HepG2 (cell line): ENCODE data around the gene HECTD1. TPM values are rescaled to one million over a fixed set of nuclear protein-coding genes. Genes with fewer than 3 reads are reported as not detected.

Experiments used
- ELF4 ChIP-seq: sonication (generic); formaldehyde crosslinking; IDR thresholded peaks from 2 replicates; pipeline ENCODE4 v1.5.0; 2020; ENCODE audit warnings: missing genetic modification reagents, mild to moderate bottlenecking, moderate library complexity, borderline replicate concordance
- EP300 ChIP-seq, 3 experiments: sonication (generic) in 1 of 3; formaldehyde crosslinking in 1 of 3; IDR thresholded peaks; 2 replicates each; pipeline versions ENCODE4 v1.5.1 to v1.6.1; 2011 to 2020; ENCODE audit warnings: low read depth in 2 of 3, low read length in 2 of 3, borderline replicate concordance in 1 of 3, improper control_type of control experiment in 1 of 3, mild to moderate bottlenecking in 1 of 3, missing genetic modification reagents in 1 of 3, moderate library complexity in 1 of 3
- ESRRA ChIP-seq: sonication (generic); formaldehyde crosslinking; IDR thresholded peaks from 2 replicates; pipeline ENCODE4 v1.5.1; 2020; ENCODE audit warnings: mild to moderate bottlenecking, low read depth, missing genetic modification reagents
- ETV6 ChIP-seq: sonication (generic); formaldehyde crosslinking; conservative IDR thresholded peaks from 2 replicates; pipeline ENCODE4 v1.4.0; 2020; ENCODE audit warnings: missing genetic modification reagents
- FOXA3 ChIP-seq: IDR thresholded peaks from 2 replicates; pipeline ENCODE4 v1.6.1; 2016; ENCODE audit warnings: missing genetic modification reagents, missing compliant biosample characterization
- FOXP1 ChIP-seq, 2 experiments: fragments of 450-650 bp in 1 of 2; IDR thresholded peaks; 2 replicates each; pipeline ENCODE4 v1.6.1; 2017 to 2018; ENCODE audit warnings: antibody characterized with exemption in 1 of 2
- HDAC6 ChIP-seq: fragments of 200-600 bp; sonication (generic); IDR thresholded peaks from 2 replicates; pipeline ENCODE4 v1.7.0; 2017; ENCODE audit warnings: mild to moderate bottlenecking, antibody characterized with exemption, low read length, low read depth
- HMG20A ChIP-seq: IDR thresholded peaks from 2 replicates; pipeline ENCODE4 v1.6.1; 2016; ENCODE audit warnings: borderline replicate concordance
- KLF13 ChIP-seq: sonication (generic); formaldehyde crosslinking; IDR thresholded peaks from 2 replicates; pipeline ENCODE4 v1.4.0; 2020; ENCODE audit warnings: mild to moderate bottlenecking, missing genetic modification reagents
- MATR3 ChIP-seq: sonication (generic); formaldehyde crosslinking; IDR thresholded peaks from 2 replicates; pipeline ENCODE4 v1.4.0; 2020; ENCODE audit warnings: missing genetic modification reagents
- NR2F6 ChIP-seq, 2 experiments: IDR thresholded peaks; 2 replicates each; pipeline ENCODE4 v1.6.1; 2016; ENCODE audit warnings: antibody characterized with exemption in 1 of 2, mild to moderate bottlenecking in 1 of 2
- RARA ChIP-seq: IDR thresholded peaks from 2 replicates; pipeline ENCODE4 v1.6.1; 2016; ENCODE audit warnings: missing genetic modification reagents, missing compliant biosample characterization
- SOX5 ChIP-seq: IDR thresholded peaks from 2 replicates; pipeline ENCODE4 v1.6.1; 2016; ENCODE audit warnings: borderline replicate concordance
- SOX6 ChIP-seq, 2 experiments: fragments of 450-650 bp in 1 of 2; sonication (generic) in 1 of 2; formaldehyde crosslinking in 1 of 2; IDR thresholded peaks; 2 replicates each; pipeline versions ENCODE4 v1.4.0 to v1.6.1; 2017 to 2020; ENCODE audit warnings: antibody characterized with exemption in 1 of 2, mild to moderate bottlenecking in 1 of 2, missing genetic modification reagents in 1 of 2
- TRIM24 ChIP-seq: sonication (generic); formaldehyde crosslinking; IDR thresholded peaks from 2 replicates; pipeline ENCODE4 v1.8.0; 2022; ENCODE audit warnings: mild to moderate bottlenecking, missing genetic modification reagents
- ZMYM2 ChIP-seq: sonication (generic); formaldehyde crosslinking; IDR thresholded peaks from 2 replicates; pipeline ENCODE4 v1.8.0; 2022; ENCODE audit warnings: mild to moderate bottlenecking, missing genetic modification reagents
- ZNF367 ChIP-seq: sonication (generic); formaldehyde crosslinking; IDR thresholded peaks from 2 replicates; pipeline ENCODE4 v1.4.0; 2020; ENCODE audit warnings: missing genetic modification reagents, borderline replicate concordance
- ZNF563 ChIP-seq: sonication (generic); formaldehyde crosslinking; IDR thresholded peaks from 2 replicates; pipeline ENCODE4 v1.8.0; 2022; ENCODE audit warnings: mild to moderate bottlenecking, moderate library complexity, missing genetic modification reagents
- polyA plus RNA-seq, 8 experiments: library from polyadenylated mRNA; depleted of rRNA in 3 of 8; stranded (reverse) in 7 of 8; unstranded in 1 of 8; fragments of >200 nt; fragmentation: Illumina TruSeq in 4 of 8; extraction: Trizol in 4 of 8; gene quantifications; 2 replicates each; pipeline versions ENCODE4 v1.2.1 to v1.2.3, GENCODE V29; 2011 to 2016; ENCODE audit warnings: low read depth in 4 of 8, missing spikeins in 1 of 8, mixed read lengths in 1 of 8; ENCODE audit not compliant: insufficient read depth in 1 of 8
- total RNA-seq, 5 experiments: library from RNA; depleted of rRNA; stranded (reverse); fragments of >200 nt; fragmentation: Illumina TruSeq; extraction: Trizol; gene quantifications; 2 replicates each; pipeline ENCODE4 v1.2.3, GENCODE V29; 2016; ENCODE audit warnings: low read depth in 1 of 5
- TF ChIP-seq, protein P1 (sequence below): sonication (generic); formaldehyde crosslinking; IDR thresholded peaks from 2 replicates; pipeline ENCODE4 v1.4.0; 2020; ENCODE audit warnings: mild to moderate bottlenecking, missing genetic modification reagents
- TF ChIP-seq, protein P2 (sequence below), 2 experiments: fragments of 450-650 bp in 1 of 2; sonication (generic) in 1 of 2; formaldehyde crosslinking; IDR thresholded peaks; 2 replicates each; pipeline versions ENCODE4 v1.5.0 to v1.8.0; 2020 to 2022; ENCODE audit warnings: mild to moderate bottlenecking in 1 of 2, missing genetic modification reagents in 1 of 2
- TF ChIP-seq, protein P3 (sequence below): sonication (generic); formaldehyde crosslinking; IDR thresholded peaks from 2 replicates; pipeline ENCODE4 v1.5.1; 2020; ENCODE audit warnings: mild to moderate bottlenecking, missing genetic modification reagents, borderline replicate concordance
- TF ChIP-seq, protein P4 (sequence below): sonication (generic); formaldehyde crosslinking; IDR thresholded peaks from 2 replicates; pipeline ENCODE4 v1.4.0; 2020; ENCODE audit warnings: mild to moderate bottlenecking, missing genetic modification reagents

The HECTD1 gene
- total and polyA plus RNA-seq, 2 of the 13 experiments (the other 11 are each of a cell fraction or from before 2014, with no cell fraction given), result 312 to 560 TPM

DNA sequence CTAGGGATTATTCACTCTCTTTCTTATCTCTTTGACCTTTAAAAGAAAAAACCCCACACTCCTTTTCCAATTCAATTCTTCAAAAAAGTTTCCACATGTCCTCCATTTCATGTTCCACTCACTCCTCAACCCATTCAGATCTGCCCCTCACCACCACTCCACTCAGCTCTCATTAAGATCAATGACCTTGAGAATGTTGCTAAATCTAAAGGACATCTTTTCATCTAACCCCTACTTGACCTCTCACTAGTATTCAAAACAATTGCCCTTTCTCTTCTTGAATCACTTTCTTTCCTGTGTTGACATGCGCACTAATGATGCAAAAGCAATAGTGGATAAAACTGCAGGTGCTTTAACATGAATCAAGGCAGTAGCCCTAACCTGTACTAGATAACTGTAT lies 9.9 kb downstream of the HECTD1 start (continued):
- TF ChIP-seq NR2F6 (IDR thresholded peaks at IDR 0.05) (peak; percentile 83), NR2F6 (CRISPR knock-in tag; IDR thresholded peaks at IDR 0.05) (peak; percentile 80), ELF4 (CRISPR knock-in tag) (no peak), ESRRA (CRISPR knock-in tag) (peak; percentile 88), SOX6 (IDR thresholded peaks at IDR 0.05) (no peak), SOX6 (CRISPR knock-in tag; IDR thresholded peaks at IDR 0.05) (peak; percentile 45; the same call in 1 of the 2 replicates), HMG20A (peak; percentile 46; the same call in 1 of the 2 replicates), ZMYM2 (CRISPR knock-in tag) (0 out of 2 replicates have a peak, but pooled peaks have one; percentile 26), SOX5 (CRISPR knock-in tag) (peak; percentile 53; the same call in 1 of the 2 replicates), MATR3 (CRISPR knock-in tag) (no peak), HDAC6 (0 out of 2 replicates have a peak, but pooled peaks have one; percentile 49), KLF13 (no peak), ZNF563 (CRISPR knock-in tag) (no peak), FOXA3 (CRISPR knock-in tag) (peak; percentile 53; the same call in 1 of the 2 replicates), RARA (CRISPR knock-in tag) (peak; percentile 79), EP300 (IDR thresholded peaks at IDR 0.05; ENCODE audit: low read depth in 2 of 2, low read length in 2 of 2) (peak in 1 of 2 experiments; percentile 34; a peak in 1 of 4 replicates), EP300 (CRISPR knock-in tag; IDR thresholded peaks at IDR 0.05; ENCODE audit: borderline replicate concordance) (no peak), FOXP1 (IDR thresholded peaks at IDR 0.05) (no peak), FOXP1 (CRISPR knock-in tag; IDR thresholded peaks at IDR 0.05) (peak; percentile 26; the same call in 1 of the 2 replicates), ETV6 (CRISPR knock-in tag) (no peak), ZNF367 (no peak), TRIM24 (CRISPR knock-in tag) (no peak)
- TF ChIP-seq, protein P1, sequence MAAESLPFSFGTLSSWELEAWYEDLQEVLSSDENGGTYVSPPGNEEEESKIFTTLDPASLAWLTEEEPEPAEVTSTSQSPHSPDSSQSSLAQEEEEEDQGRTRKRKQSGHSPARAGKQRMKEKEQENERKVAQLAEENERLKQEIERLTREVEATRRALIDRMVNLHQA, result no peak
- TF ChIP-seq, protein P2, sequence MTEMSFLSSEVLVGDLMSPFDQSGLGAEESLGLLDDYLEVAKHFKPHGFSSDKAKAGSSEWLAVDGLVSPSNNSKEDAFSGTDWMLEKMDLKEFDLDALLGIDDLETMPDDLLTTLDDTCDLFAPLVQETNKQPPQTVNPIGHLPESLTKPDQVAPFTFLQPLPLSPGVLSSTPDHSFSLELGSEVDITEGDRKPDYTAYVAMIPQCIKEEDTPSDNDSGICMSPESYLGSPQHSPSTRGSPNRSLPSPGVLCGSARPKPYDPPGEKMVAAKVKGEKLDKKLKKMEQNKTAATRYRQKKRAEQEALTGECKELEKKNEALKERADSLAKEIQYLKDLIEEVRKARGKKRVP (CRISPR knock-in tag; IDR thresholded peaks at IDR 0.05), result peak in 1 of 2 experiments; percentile 30; a peak in 2 of 4 replicates
- TF ChIP-seq, protein P3, sequence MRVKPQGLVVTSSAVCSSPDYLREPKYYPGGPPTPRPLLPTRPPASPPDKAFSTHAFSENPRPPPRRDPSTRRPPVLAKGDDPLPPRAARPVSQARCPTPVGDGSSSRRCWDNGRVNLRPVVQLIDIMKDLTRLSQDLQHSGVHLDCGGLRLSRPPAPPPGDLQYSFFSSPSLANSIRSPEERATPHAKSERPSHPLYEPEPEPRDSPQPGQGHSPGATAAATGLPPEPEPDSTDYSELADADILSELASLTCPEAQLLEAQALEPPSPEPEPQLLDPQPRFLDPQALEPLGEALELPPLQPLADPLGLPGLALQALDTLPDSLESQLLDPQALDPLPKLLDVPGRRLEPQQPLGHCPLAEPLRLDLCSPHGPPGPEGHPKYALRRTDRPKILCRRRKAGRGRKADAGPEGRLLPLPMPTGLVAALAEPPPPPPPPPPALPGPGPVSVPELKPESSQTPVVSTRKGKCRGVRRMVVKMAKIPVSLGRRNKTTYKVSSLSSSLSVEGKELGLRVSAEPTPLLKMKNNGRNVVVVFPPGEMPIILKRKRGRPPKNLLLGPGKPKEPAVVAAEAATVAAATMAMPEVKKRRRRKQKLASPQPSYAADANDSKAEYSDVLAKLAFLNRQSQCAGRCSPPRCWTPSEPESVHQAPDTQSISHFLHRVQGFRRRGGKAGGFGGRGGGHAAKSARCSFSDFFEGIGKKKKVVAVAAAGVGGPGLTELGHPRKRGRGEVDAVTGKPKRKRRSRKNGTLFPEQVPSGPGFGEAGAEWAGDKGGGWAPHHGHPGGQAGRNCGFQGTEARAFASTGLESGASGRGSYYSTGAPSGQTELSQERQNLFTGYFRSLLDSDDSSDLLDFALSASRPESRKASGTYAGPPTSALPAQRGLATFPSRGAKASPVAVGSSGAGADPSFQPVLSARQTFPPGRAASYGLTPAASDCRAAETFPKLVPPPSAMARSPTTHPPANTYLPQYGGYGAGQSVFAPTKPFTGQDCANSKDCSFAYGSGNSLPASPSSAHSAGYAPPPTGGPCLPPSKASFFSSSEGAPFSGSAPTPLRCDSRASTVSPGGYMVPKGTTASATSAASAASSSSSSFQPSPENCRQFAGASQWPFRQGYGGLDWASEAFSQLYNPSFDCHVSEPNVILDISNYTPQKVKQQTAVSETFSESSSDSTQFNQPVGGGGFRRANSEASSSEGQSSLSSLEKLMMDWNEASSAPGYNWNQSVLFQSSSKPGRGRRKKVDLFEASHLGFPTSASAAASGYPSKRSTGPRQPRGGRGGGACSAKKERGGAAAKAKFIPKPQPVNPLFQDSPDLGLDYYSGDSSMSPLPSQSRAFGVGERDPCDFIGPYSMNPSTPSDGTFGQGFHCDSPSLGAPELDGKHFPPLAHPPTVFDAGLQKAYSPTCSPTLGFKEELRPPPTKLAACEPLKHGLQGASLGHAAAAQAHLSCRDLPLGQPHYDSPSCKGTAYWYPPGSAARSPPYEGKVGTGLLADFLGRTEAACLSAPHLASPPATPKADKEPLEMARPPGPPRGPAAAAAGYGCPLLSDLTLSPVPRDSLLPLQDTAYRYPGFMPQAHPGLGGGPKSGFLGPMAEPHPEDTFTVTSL (CRISPR knock-in tag), result no peak
- TF ChIP-seq, protein P4, sequence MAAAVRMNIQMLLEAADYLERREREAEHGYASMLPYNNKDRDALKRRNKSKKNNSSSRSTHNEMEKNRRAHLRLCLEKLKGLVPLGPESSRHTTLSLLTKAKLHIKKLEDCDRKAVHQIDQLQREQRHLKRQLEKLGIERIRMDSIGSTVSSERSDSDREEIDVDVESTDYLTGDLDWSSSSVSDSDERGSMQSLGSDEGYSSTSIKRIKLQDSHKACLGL, result no peak
